GM12872 (cell line): ENCODE measurements around the gene BLMH.
A peak's percentile ranks its signal among the peaks of the same experiment; 100 is the strongest.

Experiments
- CTCF ChIP-seq: IDR thresholded peaks from 3 replicates; pipeline ENCODE4 v1.5.1; 2011; ENCODE audit warnings: low read depth, mild to moderate bottlenecking, low read length, moderate library complexity; ENCODE audit not compliant: insufficient read depth

BLMH gene

DNA sequence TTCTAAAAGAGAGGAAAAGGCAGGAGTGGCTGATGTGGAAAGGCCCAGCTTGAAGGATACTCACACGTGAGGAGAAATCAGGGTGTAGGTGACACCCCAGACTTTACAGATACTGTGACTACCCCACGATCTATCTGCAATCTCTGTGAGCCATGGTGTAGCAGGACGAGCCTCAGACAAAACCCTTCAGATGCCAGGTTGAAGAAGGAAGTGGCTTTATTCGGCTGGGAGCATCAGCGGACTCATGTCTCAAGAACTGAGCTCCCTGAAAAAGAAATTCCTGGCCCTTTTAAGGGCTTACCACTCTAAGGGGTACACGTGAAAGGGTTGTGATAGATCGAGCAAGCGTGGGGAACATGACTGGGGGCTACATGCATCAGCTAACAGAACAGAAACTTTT is 51.6 kb downstream of the BLMH start:
- TF ChIP-seq CTCF = no peak

- no peak for TF ChIP-seq CTCF
These were observed 52.7 kb downstream of the BLMH start for GRCh38 chr17:30239089-30239462.

DNA sequence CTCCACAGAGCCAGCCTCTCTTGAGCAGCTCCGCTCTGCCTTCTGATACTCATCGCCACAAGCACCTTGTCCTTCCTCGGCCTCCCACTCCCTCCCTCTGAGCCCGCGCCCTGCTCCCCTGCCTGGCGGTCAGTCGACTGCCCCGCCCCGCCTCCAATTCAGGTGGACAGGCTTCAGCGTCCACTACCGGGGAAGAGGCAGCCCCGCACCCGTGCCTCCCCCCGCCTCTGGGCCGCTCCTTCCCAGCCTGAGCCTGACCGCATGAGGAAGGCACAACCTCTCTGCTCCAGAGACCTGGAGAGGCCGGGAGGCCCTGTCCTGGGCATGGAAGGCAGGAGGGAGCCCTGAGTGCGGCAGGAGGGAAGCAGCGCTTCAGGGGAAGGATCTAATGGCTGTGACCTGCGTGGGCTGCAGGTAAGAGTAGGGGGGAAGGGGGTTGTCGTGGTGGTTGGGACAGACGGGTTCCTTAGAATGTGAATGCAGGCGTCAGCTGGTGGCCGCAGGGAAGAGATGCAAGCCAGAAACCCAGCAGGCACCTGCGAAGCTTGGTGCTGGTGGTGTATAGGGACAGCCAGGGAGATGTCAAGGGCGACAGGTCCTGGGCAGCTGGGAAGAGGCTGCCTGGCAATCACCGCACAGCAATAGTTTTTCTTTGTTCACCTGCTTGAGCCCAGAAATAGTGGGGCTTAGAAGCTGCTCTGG is 53.2 kb downstream of the BLMH start:
- no peak for TF ChIP-seq CTCF

GRCh38 chr17:30238003-30238344 is 53.8 kb downstream of the BLMH start:
- no peak for TF ChIP-seq CTCF

GRCh38 chr17:30237296-30238002 is 54.3 kb downstream of the BLMH start:
- TF ChIP-seq CTCF = no peak

DNA sequence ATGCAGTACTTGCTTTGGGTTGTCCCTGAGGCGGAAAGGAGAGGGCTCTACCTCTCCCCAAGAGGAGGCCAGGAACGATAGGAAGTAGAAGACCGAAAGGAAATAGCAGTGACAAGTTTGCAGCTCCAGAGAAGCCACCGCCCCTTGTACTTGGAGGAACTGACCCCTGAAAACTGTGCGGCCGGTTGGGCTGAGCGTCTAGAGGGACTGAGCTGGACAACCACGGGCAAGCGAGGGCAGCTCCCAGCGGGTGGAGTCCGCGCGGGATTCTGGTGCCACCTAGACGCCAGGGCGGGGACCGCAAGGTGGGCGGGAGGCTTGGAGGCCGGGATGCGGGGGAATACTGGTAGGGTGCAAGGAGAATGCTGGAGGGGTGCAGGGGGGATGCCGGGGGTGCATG is 55.0 kb downstream of the BLMH start:
- TF ChIP-seq CTCF = peak; percentile 65

DNA sequence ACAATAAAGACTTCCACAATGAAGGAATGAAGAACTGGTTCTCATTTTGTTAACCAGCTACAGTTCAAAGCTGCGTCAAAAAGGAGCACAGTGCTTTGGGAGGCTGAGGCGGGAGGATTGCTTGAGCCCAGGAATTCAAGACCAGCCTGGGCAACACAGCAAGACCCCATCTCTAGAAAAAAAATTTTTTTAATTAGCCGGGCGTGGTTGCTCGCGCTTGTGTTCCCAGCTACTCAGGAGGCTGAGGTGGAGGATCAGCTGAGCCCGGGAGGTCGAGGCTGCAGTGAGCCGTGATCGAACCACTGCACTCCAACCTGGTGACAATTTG is 55.5 kb downstream of the BLMH start:
- TF ChIP-seq CTCF = no peak
